Hepatocyte (in vitro differentiated cells): ENCODE data around the gene SLC26A8. TPM values are rescaled to one million over a fixed set of nuclear protein-coding genes. Genes with fewer than 3 reads are reported as not detected.
"Not testable (repeated sequence)": the region's sequence is repeated elsewhere in the genome, so short reads cannot be mapped to it uniquely, and the experiment has no call there.

ENCODE experiments used
- DNase-seq: peaks from one replicate; pipeline ENCODE4 v3.0.0-alpha.2; 2016; ENCODE audit warnings: low spot score
- H2AFZ ChIP-seq: fragments of 200-600 bp; sonication (generic); 2 replicates; pipeline ENCODE4 v1.6.0; 2016; ENCODE audit warnings: antibody characterized with exemption, mild to moderate bottlenecking
- H3K27ac ChIP-seq: fragments of 200-600 bp; sonication (generic); 2 replicates; pipeline ENCODE4 v1.5.1; 2016; ENCODE audit warnings: mild to moderate bottlenecking
- H3K27me3 ChIP-seq: fragments of 200-600 bp; sonication (generic); 2 replicates; pipeline ENCODE4 v1.6.1; 2016
- H3K36me3 ChIP-seq: fragments of 200-600 bp; sonication (generic); replicated peaks from 2 replicates; pipeline ENCODE4 v1.5.1; 2016; ENCODE audit warnings: low read depth; ENCODE audit not compliant: insufficient read depth
- H3K4me1 ChIP-seq: fragments of 200-600 bp; sonication (generic); 2 replicates; pipeline ENCODE4 v1.5.1; 2016; ENCODE audit warnings: mild to moderate bottlenecking, moderate library complexity; ENCODE audit not compliant: insufficient read depth
- H3K4me2 ChIP-seq: fragments of 200-600 bp; sonication (generic); 2 replicates; pipeline ENCODE4 v1.6.0; 2016
- H3K4me3 ChIP-seq: fragments of 200-600 bp; sonication (generic); 2 replicates; pipeline ENCODE4 v1.5.1; 2016; ENCODE audit warnings: mild to moderate bottlenecking
- H3K79me2 ChIP-seq: fragments of 200-600 bp; sonication (generic); 2 replicates; pipeline ENCODE4 v1.6.0; 2017; ENCODE audit warnings: mild to moderate bottlenecking
- H3K9me2 ChIP-seq: fragments of 200-600 bp; sonication (generic); replicated peaks from 2 replicates; pipeline ENCODE4 v1.6.0; 2017; ENCODE audit warnings: mild to moderate bottlenecking; ENCODE audit not compliant: insufficient read depth
- H3K9me3 ChIP-seq: fragments of 200-600 bp; sonication (generic); 2 replicates; pipeline ENCODE4 v1.5.1; 2016; ENCODE audit warnings: low read depth, mild to moderate bottlenecking
- H4K20me1 ChIP-seq: fragments of 200-600 bp; sonication (generic); 2 replicates; pipeline ENCODE4 v1.6.0; 2016; ENCODE audit warnings: mild to moderate bottlenecking; ENCODE audit not compliant: insufficient read depth, poor library complexity, severe bottlenecking
- CTCF ChIP-seq: fragments of 200-600 bp; sonication (generic); IDR thresholded peaks from 2 replicates; pipeline ENCODE4 v1.5.1; 2016; ENCODE audit warnings: antibody characterized with exemption, mild to moderate bottlenecking; ENCODE audit not compliant: poor library complexity
- EZH2 ChIP-seq: fragments of 200-600 bp; sonication (generic); IDR thresholded peaks from 2 replicates; pipeline ENCODE4 v1.6.1; 2016; ENCODE audit warnings: antibody characterized with exemption, mild to moderate bottlenecking, borderline replicate concordance
- EZH2phosphoT487 ChIP-seq: fragments of 200-600 bp; sonication (generic); IDR thresholded peaks from one replicate; pipeline ENCODE4 v1.6.1; 2018; ENCODE audit warnings: antibody characterized with exemption, mild to moderate bottlenecking, low read depth, moderate library complexity; ENCODE audit not compliant: unreplicated experiment, severe bottlenecking
- WGBS: methylation state at CpG from one replicate; pipeline ENCODE4 v1.1.6; 2016; ENCODE audit warnings: low lambda C conversion rate; ENCODE audit errors: missing lambda C conversion rate; 5-methylcytosine and 5-hydroxymethylcytosine counted together
- polyA plus RNA-seq: library from polyadenylated mRNA; unstranded; fragments of >200 nt; fragmentation: Nextera tagmentation; extraction: Ambion mirVana; gene quantifications from 2 replicates; pipeline ENCODE4 v1.2.1, GENCODE V29; 2016
- total RNA-seq: library from RNA; depleted of rRNA; stranded (reverse); fragments of >200 nt; gene quantifications from 2 replicates; pipeline ENCODE4 v1.2.3, GENCODE V29; 2014

The SLC26A8 gene
- total and polyA plus RNA-seq, 2 experiments from 2014 or later: not detected

DNA sequence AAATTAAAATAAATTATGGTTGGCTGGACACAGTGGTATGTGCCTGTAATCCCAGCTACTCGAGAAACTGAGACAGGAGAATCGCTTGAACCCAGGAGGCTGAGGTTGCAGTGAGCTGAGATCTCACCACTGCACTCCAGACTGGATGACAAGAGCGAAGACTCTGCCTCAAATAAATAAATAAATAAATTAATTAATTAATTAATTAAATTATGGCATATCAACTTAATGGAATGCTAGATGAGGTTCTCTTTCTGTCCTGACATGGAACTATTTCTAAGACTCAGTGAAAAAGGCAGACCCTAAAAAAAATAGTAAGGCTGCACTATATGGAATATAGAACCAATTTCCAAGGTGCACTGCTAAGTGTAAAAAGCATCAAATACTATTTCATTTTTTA, 108.4 kb downstream of the SLC26A8 start:
- no peak overlapping the region for H3K4me2 ChIP-seq
- TF ChIP-seq CTCF: no peak
- TF ChIP-seq EZH2: no peak
- no peak for TF ChIP-seq EZH2phosphoT487
- WGBS: 100% methylated on average over 3 of the region's 3 CpGs

DNA sequence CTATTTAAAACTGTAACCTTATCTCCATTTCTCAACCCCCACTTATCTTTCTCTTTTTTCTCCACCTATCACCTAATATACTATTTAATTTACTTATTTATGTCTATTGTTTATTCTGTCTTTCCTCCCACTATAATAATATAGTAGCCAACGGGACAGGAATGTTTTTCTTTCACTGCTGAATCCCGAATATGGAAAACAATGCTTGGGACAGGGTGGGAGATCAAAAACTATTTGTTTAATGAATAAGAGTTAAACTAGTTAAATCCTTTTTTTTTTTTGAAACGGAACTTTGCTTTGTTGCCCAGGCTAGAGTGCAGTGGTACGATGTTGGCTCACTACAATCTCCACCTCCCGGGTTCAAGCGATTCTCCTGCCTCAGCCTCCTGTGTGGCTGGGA, 109.9 kb downstream of the SLC26A8 start:
- peaks cover 100% of the 10 kb centered on the region for H3K79me2 ChIP-seq
- H3K36me3 ChIP-seq: no peaks in the 10 kb centered on the region
- H4K20me1 ChIP-seq: peaks cover 16% of the 10 kb centered on the region
- H3K9me2 ChIP-seq: no peaks in the 10 kb centered on the region
- H3K27ac ChIP-seq: no peak overlapping the region
- no peak overlapping the region for H3K4me2 ChIP-seq
- DNase-seq: no peak
- peaks cover 22% of the 10 kb centered on the region for H3K4me1 ChIP-seq
- H3K4me3 ChIP-seq: no peak overlapping the region
- peaks cover 9% of the 10 kb centered on the region for H3K9me3 ChIP-seq
- TF ChIP-seq EZH2phosphoT487 (no peak), CTCF (no peak), EZH2 (no peak)
- H2AFZ ChIP-seq: no peak overlapping the region
- 93% methylated on average over 6 of the region's 6 CpGs for WGBS
- no peaks in the 10 kb centered on the region for H3K27me3 ChIP-seq

More for the DNA sequence above, 108.4 kb downstream of the SLC26A8 start:
- Histone ChIP-seq H3K79me2 (peaks cover 92% of the 10 kb centered on the region), H3K27me3 (no peaks in the 10 kb centered on the region), H3K27ac (no peak overlapping the region), H3K4me3 (no peak overlapping the region), H3K9me2 (no peaks in the 10 kb centered on the region), H3K36me3 (no peaks in the 10 kb centered on the region), H2AFZ (no peak overlapping the region), H4K20me1 (peaks cover 16% of the 10 kb centered on the region), H3K4me1 (peaks cover 22% of the 10 kb centered on the region), H3K9me3 (no peaks in the 10 kb centered on the region)
- DNase-seq: no peak

DNA sequence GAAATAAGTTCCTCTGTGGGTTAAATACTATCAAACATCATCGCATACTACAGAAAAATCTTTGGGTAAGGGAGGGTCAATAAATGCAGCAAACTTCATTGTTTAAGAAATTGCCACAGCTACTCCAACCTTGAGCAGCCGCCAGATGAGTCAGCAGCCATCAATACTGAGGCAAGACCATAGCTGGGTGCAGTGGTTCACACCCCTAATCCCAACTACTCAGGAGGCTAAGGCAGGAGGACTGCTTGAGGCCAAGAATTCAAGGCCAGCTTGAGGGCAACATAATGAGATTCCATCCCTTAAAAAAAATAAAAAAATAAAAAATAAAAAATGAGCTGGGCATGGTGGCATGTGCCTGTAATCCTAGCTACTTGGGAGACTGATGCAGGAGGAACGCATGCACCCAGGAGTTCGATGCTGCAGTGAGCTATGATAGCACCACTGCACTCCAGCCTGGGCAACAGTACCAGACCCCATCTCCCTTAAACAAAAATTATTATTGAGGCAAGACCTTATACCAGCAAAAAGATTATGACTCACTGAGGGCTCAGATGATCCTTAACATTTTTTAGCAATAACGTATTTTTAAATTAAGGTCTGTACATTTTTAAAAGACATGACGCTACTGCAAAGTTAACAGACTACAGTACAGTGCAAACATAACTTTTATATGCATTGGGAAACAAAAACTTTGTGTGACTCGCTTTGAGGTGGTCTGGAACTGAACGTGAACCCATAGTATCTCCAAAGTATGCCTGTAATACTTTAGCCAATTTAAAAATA, 112.4 kb downstream of the SLC26A8 start:
- H2AFZ ChIP-seq: no peak overlapping the region
- WGBS: 94% methylated on average over 8 of the region's 8 CpGs
- H3K79me2 ChIP-seq: peaks cover 100% of the 10 kb centered on the region
- no peak overlapping the region for H3K4me3 ChIP-seq
- no peak for DNase-seq
- no peaks in the 10 kb centered on the region for H3K36me3 ChIP-seq
- H3K4me1 ChIP-seq: no peaks in the 10 kb centered on the region
- peaks cover 5% of the 10 kb centered on the region for H4K20me1 ChIP-seq
- no peak overlapping the region for H3K4me2 ChIP-seq
- peaks cover 9% of the 10 kb centered on the region for H3K9me3 ChIP-seq
- no peak for TF ChIP-seq EZH2phosphoT487
- TF ChIP-seq EZH2: no peak
- no peak for TF ChIP-seq CTCF
- H3K27me3 ChIP-seq: no peaks in the 10 kb centered on the region
- no peak overlapping the region for H3K27ac ChIP-seq
- H3K9me2 ChIP-seq: no peaks in the 10 kb centered on the region

DNA sequence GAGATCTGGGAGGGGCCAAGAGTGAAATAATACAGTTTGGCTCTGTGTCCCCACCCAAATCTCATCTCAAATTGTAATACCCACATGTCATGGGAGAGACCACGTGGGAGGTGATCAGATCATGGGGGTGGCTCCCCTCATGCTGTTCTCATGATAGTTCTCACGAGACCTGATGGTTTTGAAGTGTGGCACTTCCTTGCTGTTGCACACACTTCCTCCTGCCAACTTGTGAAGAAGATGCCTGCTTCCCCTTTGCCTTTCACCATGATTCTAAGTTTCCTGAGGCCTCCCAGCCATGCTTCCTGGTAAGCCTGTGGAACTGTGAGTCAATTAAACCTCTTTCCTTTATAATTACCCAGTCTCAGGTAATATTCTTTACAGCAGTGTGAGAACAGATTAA, 114.9 kb downstream of the SLC26A8 start:
- not testable (repeated sequence) for H3K4me1 ChIP-seq, H3K4me3 ChIP-seq, H2AFZ ChIP-seq, H4K20me1 ChIP-seq, H3K9me2 ChIP-seq, H3K36me3 ChIP-seq, H3K27ac ChIP-seq, DNase-seq, H3K4me2 ChIP-seq, H3K27me3 ChIP-seq, H3K9me3 ChIP-seq
- peaks cover 100% of the 10 kb centered on the region for H3K79me2 ChIP-seq
- 97% methylated on average over 2 of the region's 2 CpGs for WGBS

GRCh38 chr6:35908753-35909401, 115.6 kb downstream of the SLC26A8 start:
- H3K4me3 ChIP-seq, H2AFZ ChIP-seq, H3K9me2 ChIP-seq, DNase-seq, H3K9me3 ChIP-seq, H4K20me1 ChIP-seq, H3K27ac ChIP-seq, H3K4me2 ChIP-seq, H3K4me1 ChIP-seq, H3K27me3 ChIP-seq, H3K36me3 ChIP-seq: not testable (repeated sequence)
- WGBS: 100% methylated on average over 5 of the region's 5 CpGs
- H3K79me2 ChIP-seq: peaks cover 100% of the 10 kb centered on the region
